ENCODE data around the gene PIP.
"Not testable (repeated sequence)": the region's sequence is repeated elsewhere in the genome, so short reads cannot be mapped to it uniquely, and the experiment has no call there.

The PIP gene

GRCh38 chr7:143177374-143178119 lies 45.7 kb downstream of the PIP start:
- DNase-seq (ENCODE audit: low read depth) = no peak

DNA sequence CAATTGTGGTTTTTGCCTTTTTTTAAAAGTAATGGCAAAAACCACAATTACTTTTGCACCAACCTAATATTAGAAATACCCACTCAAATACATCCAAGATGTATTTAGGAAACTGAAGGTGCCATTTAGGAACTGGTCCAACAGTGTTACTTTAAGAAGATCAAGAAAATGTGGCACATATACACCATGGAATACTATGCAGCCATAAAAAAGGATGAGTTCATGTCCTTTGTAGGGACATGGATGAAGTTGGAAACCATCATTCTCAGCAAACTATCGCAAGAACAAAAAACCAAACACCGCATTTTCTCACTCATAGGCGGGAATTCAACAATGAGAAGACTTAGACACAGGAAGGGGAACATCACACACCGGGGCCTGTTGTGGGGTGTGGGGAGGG lies 48.9 kb downstream of the PIP start:
- not testable (repeated sequence) for DNase-seq (ENCODE audit: low read depth)

- no peak for DNase-seq (ENCODE audit: low read depth)
Observed at GRCh38 chr7:143181349-143181748, 49.5 kb downstream of the PIP start.

- DNase-seq (ENCODE audit: low read depth) = no peak
Observed at GRCh38 chr7:143183024-143183423, 51.1 kb downstream of the PIP start, which contains the start of gene TAS2R39. TSS of gene TAS2R39 (plus strand) at chr7:143183419. CDS start at chr7:143183419, 0 bp downstream.

DNA sequence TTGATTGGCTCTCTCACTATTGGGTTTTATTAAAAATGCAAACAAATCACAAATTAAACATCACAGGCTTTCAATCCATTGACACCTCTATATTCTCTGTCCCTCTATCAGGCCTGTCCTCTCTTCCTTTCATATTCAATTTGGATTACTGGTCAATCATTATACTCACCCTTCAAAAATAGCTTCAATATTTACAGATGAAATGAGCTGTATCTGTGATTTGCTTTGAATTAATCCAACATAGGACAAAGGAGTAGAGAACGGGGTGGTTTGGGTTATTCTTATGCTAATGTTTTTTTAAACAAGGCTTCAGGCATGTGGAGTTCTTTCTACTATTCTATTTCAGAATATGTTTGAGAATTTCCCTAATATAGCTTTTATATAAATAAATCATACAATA lies 53.7 kb downstream of the PIP start:
- no peak for DNase-seq (ENCODE audit: low read depth)

GRCh38 chr7:143188994-143189393 lies 57.1 kb downstream of the PIP start:
- DNase-seq (ENCODE audit: low read depth) = no peak

Data from stimulated activated CD8-positive, alpha-beta memory T cell treated with anti-CD3 and anti-CD28 coated beads, Interleukin-12 subunit alpha, Interleukin-12 subunit beta, amount 100 ng/mL, for 4 hours (primary cell).